GM12878 (cell line): ENCODE measurements around the gene EEFSEC. TPM values are rescaled to one million over a fixed set of nuclear protein-coding genes. Genes with fewer than 3 reads are reported as not detected.

Source experiments
- ATAC-seq: fragments of 200-7000 bp; cut with Tn5 transposase; 3 replicates; pipeline ENCODE4 v1.9.1; 2020; ENCODE audit warnings: mild to moderate bottlenecking, moderate library complexity
- BruUV-seq: library from RNA; stranded (reverse); fragments of 400-500 nt; replicated peaks from 2 replicates; lab custom pipeline; 2021; lab: Mats Ljungman, UMichigan
- CTCF ChIA-PET: fragments of 300-600 bp; sonication (Branson Sonifier 250); formaldehyde crosslinking; extraction: SDS; loops from one replicate; lab custom pipeline; 2021; ENCODE audit warnings: inconsistent platforms; lab: Yijun Ruan, JAX
- POLR2A ChIA-PET: fragments of 350-600 bp; formaldehyde crosslinking; extraction: SDS; loops from one replicate; lab custom pipeline; 2021; ENCODE audit warnings: inconsistent platforms; lab: Charles Lee
- RAD21 ChIA-PET: fragments of 300-600 bp; sonication (Branson Sonifier 250); formaldehyde crosslinking; loops from one replicate; lab custom pipeline; 2023; ENCODE audit warnings: antibody characterized with exemption; ENCODE audit not compliant: unreplicated experiment; lab: Charles Lee
- SMC1A ChIA-PET: fragments of 300-600 bp; sonication (Branson Sonifier 250); formaldehyde crosslinking; loops from one replicate; lab custom pipeline; 2023; ENCODE audit not compliant: unreplicated experiment, uncharacterized antibody; lab: Charles Lee
- DNase-seq: peaks from one replicate; pipeline ENCODE4 v3.0.0-alpha.2; 2011; ENCODE audit warnings: low read depth, low spot score
- FAIRE-seq: peaks from 3 replicates; lab custom pipeline; 2011; peaks lifted over from hg19 to GRCh38; lab: Jason Lieb, UNC
- H2AFZ ChIP-seq: 2 replicates; pipeline ENCODE4 v1.6.0; 2011; ENCODE audit warnings: low read depth, low read length, control low read depth; ENCODE audit not compliant: control insufficient read depth
- H3K27ac ChIP-seq: 2 replicates; pipeline ENCODE4 v1.5.1; 2011; ENCODE audit warnings: control low read depth; ENCODE audit not compliant: control insufficient read depth, insufficient read depth
- H3K27me3 ChIP-seq, 2 experiments: replicated peaks in 1 of 2; 2 replicates each; pipeline versions ENCODE4 v1.6.0 to v1.6.1; 2011; ENCODE audit warnings: low read length in 1 of 2; ENCODE audit not compliant: control insufficient read depth in 2 of 2, insufficient read depth in 2 of 2
- H3K36me3 ChIP-seq, 2 experiments: 2 replicates each; pipeline ENCODE4 v1.5.1; 2011; ENCODE audit warnings: low read length in 1 of 2; ENCODE audit not compliant: control insufficient read depth in 2 of 2, insufficient read depth in 2 of 2
- H3K4me1 ChIP-seq: 2 replicates; pipeline ENCODE4 v1.6.1; 2011; ENCODE audit warnings: mild to moderate bottlenecking, low read length, moderate library complexity, mixed read lengths; ENCODE audit not compliant: control insufficient read depth, insufficient read depth
- H3K4me2 ChIP-seq: 2 replicates; pipeline ENCODE4 v1.6.0; 2011; ENCODE audit warnings: control low read depth; ENCODE audit not compliant: control insufficient read depth, insufficient read depth
- H3K4me3 ChIP-seq: fragments of 200-600 bp; sonication (generic); 2 replicates; pipeline ENCODE4 v1.5.1; 2016
- H3K79me2 ChIP-seq: 2 replicates; pipeline ENCODE4 v1.6.0; 2011; ENCODE audit warnings: low read length; ENCODE audit not compliant: control insufficient read depth, insufficient read depth
- H3K9ac ChIP-seq: 2 replicates; pipeline ENCODE4 v1.8.0; 2011; ENCODE audit warnings: low read length, control low read depth, mixed read lengths; ENCODE audit not compliant: control insufficient read depth, insufficient read depth
- H3K9me3 ChIP-seq: replicated peaks from 3 replicates; pipeline ENCODE4 v1.5.1; 2011; ENCODE audit warnings: mild to moderate bottlenecking, low read length; ENCODE audit not compliant: control insufficient read depth, insufficient read depth
- H4K20me1 ChIP-seq: 2 replicates; pipeline ENCODE4 v1.6.0; 2011; ENCODE audit not compliant: control insufficient read depth, insufficient read depth
- BMI1 ChIP-seq: fragments of 450-650 bp; IDR thresholded peaks from 2 replicates; pipeline ENCODE4 v1.6.1; 2016; ENCODE audit warnings: mild to moderate bottlenecking, moderate library complexity, borderline replicate concordance
- BRCA1 ChIP-seq: IDR thresholded peaks from 2 replicates; pipeline ENCODE4 v1.6.1; 2011; ENCODE audit warnings: low read depth, low read length, improper control_type of control experiment
- CBX5 ChIP-seq: sonication (generic); IDR thresholded peaks from 2 replicates; pipeline ENCODE4 v1.6.1; 2016; ENCODE audit warnings: low read depth, moderate library complexity, mild to moderate bottlenecking, inconsistent platforms
- EP300 ChIP-seq, 2 experiments: fragments of 150-350 bp in 1 of 2; IDR thresholded peaks; 2 replicates each; pipeline ENCODE4 v1.6.1; 2011 to 2012; ENCODE audit warnings: low read depth in 2 of 2, low read length in 2 of 2, borderline replicate concordance in 1 of 2, improper control_type of control experiment in 1 of 2, inconsistent platforms in 1 of 2; ENCODE audit not compliant: control insufficient read depth in 1 of 2
- HSF1 ChIP-seq: fragments of 150-350 bp; IDR thresholded peaks from 2 replicates; pipeline ENCODE4 v1.6.1; 2014; ENCODE audit warnings: mild to moderate bottlenecking, low read depth, low read length
- IKZF2 ChIP-seq, 2 experiments: fragments of 450-650 bp; IDR thresholded peaks; 2 replicates each; pipeline ENCODE4 v1.6.1; 2017; ENCODE audit warnings: mild to moderate bottlenecking in 2 of 2, moderate library complexity in 2 of 2
- NR2F1 ChIP-seq: fragments of 450-650 bp; conservative IDR thresholded peaks from 2 replicates; pipeline ENCODE4 v1.6.1; 2017; ENCODE audit warnings: mild to moderate bottlenecking
- PAX8 ChIP-seq: fragments of 450-650 bp; IDR thresholded peaks from 2 replicates; pipeline ENCODE4 v1.6.1; 2017; ENCODE audit warnings: mild to moderate bottlenecking, moderate library complexity
- POLR2A ChIP-seq: IDR thresholded peaks from 2 replicates; pipeline ENCODE4 v1.6.1; 2011; ENCODE audit warnings: low read depth, mild to moderate bottlenecking, low read length
- RUNX3 ChIP-seq: IDR thresholded peaks from 2 replicates; pipeline ENCODE4 v1.6.1; 2012; ENCODE audit warnings: low read length, inconsistent platforms
- in situ Hi-C: fragments of 300-500 bp; cut with MboI; formaldehyde crosslinking; loops from 9 replicates; pipeline ENCODE4 v1.14.3; 2018; ENCODE audit warnings: mixed read lengths
- intact Hi-C: fragments of 100-400 bp; cut with micrococcal nuclease; formaldehyde crosslinking; loops from one replicate; pipeline ENCODE4 v1.14.2; 2022; ENCODE audit not compliant: unreplicated experiment
- polyA plus RNA-seq, 11 experiments: library from polyadenylated mRNA; depleted of rRNA in 4 of 11; unstranded in 6 of 11; stranded (reverse) in 5 of 11; fragments of >200 nt; fragmentation: Nextera tagmentation in 4 of 11; fragmentation: Illumina TruSeq in 1 of 11; extraction: Ambion mirVana in 4 of 11; extraction: Trizol in 1 of 11; gene quantifications; 1 replicate in 1 of 11; 2 replicates in 10 of 11; pipeline versions ENCODE4 v1.2.1 to v1.2.3, GENCODE V29; 2011 to 2016; ENCODE audit warnings: inconsistent platforms in 2 of 11, missing spikeins in 2 of 11, low read depth in 1 of 11
- total RNA-seq, 4 experiments: library from RNA; depleted of rRNA in 3 of 4; stranded (reverse); fragments of >200 nt in 3 of 4; fragmentation: Illumina TruSeq in 1 of 4; extraction: Trizol in 1 of 4; gene quantifications; 2 replicates each; pipeline versions ENCODE4 v1.2.1 to v1.2.3, GENCODE V29; 2013 to 2021
- TF ChIP-seq, protein P1 (sequence below): fragments of 450-650 bp; IDR thresholded peaks from 2 replicates; pipeline ENCODE4 v1.6.1; 2017; ENCODE audit warnings: low read depth, mild to moderate bottlenecking, moderate library complexity
- TF ChIP-seq, protein P2 (sequence below): IDR thresholded peaks from 2 replicates; pipeline ENCODE4 v1.6.1; 2012; ENCODE audit warnings: low read depth, low read length, improper control_type of control experiment
- TF ChIP-seq, protein P3 (sequence below): fragments of 450-650 bp; IDR thresholded peaks from 2 replicates; pipeline ENCODE4 v1.6.1; 2017; ENCODE audit warnings: mild to moderate bottlenecking, moderate library complexity

The EEFSEC gene
- total and polyA plus RNA-seq, 10 of the 15 experiments (the other 5 are each of a cell fraction or from before 2014, with no cell fraction given): 0.29 to 29.1 (median 16.1) TPM

GRCh38 chr3:128285967-128286321 is 132.7 kb downstream of the EEFSEC start (continued):
- TF ChIP-seq HSF1 (no peak), EP300 (IDR thresholded peaks at IDR 0.05; ENCODE audit: borderline replicate concordance in 1 of 2, control insufficient read depth in 1 of 2, low read depth in 2 of 2, low read length in 2 of 2) (no peak), BRCA1 (no peak), PAX8 (no peak), IKZF2 (IDR thresholded peaks at IDR 0.05) (no peak), POLR2A (no peak)

- Histone ChIP-seq H3K79me2 (no peaks in the 10 kb centered on the region), H4K20me1 (no peaks in the 10 kb centered on the region), H3K4me2 (no peak overlapping the region), H3K4me3 (no peak overlapping the region), H3K4me1 (no peaks in the 10 kb centered on the region), H3K27me3 (no peaks in the 10 kb centered on the region), H3K36me3 (peaks cover 1 to 8% of the 10 kb centered on the region in 2 experiments; a peak in 3 of 4 replicates), H2AFZ (no peak overlapping the region), H3K9ac (no peak overlapping the region), H3K27ac (no peak overlapping the region), H3K9me3 (no peaks in the 10 kb centered on the region)
- DNase-seq: no peak
- ChIA-PET RAD21 (no interaction called here), POLR2A (no interaction called here), SMC1A (interaction anchor here (1.1 kb wide), 1 partner anchor 45 kb away, joined by 4 read pairs; no protein-coding TSS in a partner anchor), CTCF (interaction anchor here (0.6 to 1.4 kb wide), 3 partner anchors 15 to 161 kb away, joined by 3 to 4 read pairs (median 3); no protein-coding TSS in a partner anchor)
- in situ Hi-C loops: no loop called here
- no TSS peak for BruUV-seq
- no peak for ATAC-seq
- FAIRE-seq: no peak
- intact Hi-C loops: no loop called here
- TF ChIP-seq BRCA1: no peak
- TF ChIP-seq, protein P1, sequence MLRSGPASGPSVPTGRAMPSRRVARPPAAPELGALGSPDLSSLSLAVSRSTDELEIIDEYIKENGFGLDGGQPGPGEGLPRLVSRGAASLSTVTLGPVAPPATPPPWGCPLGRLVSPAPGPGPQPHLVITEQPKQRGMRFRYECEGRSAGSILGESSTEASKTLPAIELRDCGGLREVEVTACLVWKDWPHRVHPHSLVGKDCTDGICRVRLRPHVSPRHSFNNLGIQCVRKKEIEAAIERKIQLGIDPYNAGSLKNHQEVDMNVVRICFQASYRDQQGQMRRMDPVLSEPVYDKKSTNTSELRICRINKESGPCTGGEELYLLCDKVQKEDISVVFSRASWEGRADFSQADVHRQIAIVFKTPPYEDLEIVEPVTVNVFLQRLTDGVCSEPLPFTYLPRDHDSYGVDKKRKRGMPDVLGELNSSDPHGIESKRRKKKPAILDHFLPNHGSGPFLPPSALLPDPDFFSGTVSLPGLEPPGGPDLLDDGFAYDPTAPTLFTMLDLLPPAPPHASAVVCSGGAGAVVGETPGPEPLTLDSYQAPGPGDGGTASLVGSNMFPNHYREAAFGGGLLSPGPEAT: no peak
- TF ChIP-seq, protein P2, sequence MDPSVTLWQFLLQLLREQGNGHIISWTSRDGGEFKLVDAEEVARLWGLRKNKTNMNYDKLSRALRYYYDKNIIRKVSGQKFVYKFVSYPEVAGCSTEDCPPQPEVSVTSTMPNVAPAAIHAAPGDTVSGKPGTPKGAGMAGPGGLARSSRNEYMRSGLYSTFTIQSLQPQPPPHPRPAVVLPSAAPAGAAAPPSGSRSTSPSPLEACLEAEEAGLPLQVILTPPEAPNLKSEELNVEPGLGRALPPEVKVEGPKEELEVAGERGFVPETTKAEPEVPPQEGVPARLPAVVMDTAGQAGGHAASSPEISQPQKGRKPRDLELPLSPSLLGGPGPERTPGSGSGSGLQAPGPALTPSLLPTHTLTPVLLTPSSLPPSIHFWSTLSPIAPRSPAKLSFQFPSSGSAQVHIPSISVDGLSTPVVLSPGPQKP: no peak
- no peak for TF ChIP-seq BMI1
- TF ChIP-seq RUNX3: no peak
- TF ChIP-seq CBX5: no peak
- TF ChIP-seq NR2F1: no peak
- TF ChIP-seq, protein P3, sequence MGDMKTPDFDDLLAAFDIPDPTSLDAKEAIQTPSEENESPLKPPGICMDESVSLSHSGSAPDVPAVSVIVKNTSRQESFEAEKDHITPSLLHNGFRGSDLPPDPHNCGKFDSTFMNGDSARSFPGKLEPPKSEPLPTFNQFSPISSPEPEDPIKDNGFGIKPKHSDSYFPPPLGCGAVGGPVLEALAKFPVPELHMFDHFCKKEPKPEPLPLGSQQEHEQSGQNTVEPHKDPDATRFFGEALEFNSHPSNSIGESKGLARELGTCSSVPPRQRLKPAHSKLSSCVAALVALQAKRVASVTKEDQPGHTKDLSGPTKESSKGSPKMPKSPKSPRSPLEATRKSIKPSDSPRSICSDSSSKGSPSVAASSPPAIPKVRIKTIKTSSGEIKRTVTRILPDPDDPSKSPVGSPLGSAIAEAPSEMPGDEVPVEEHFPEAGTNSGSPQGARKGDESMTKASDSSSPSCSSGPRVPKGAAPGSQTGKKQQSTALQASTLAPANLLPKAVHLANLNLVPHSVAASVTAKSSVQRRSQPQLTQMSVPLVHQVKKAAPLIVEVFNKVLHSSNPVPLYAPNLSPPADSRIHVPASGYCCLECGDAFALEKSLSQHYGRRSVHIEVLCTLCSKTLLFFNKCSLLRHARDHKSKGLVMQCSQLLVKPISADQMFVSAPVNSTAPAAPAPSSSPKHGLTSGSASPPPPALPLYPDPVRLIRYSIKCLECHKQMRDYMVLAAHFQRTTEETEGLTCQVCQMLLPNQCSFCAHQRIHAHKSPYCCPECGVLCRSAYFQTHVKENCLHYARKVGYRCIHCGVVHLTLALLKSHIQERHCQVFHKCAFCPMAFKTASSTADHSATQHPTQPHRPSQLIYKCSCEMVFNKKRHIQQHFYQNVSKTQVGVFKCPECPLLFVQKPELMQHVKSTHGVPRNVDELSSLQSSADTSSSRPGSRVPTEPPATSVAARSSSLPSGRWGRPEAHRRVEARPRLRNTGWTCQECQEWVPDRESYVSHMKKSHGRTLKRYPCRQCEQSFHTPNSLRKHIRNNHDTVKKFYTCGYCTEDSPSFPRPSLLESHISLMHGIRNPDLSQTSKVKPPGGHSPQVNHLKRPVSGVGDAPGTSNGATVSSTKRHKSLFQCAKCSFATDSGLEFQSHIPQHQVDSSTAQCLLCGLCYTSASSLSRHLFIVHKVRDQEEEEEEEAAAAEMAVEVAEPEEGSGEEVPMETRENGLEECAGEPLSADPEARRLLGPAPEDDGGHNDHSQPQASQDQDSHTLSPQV: no peak
Observed at GRCh38 chr3:128286691-128287090, 133.4 kb downstream of the EEFSEC start.
